Naive thymus-derived CD4-positive, alpha-beta T cell (primary cell): ENCODE results near the gene CCDC8. TPM values are rescaled to one million over a fixed set of nuclear protein-coding genes. Genes with fewer than 3 reads are reported as not detected.

Experiments used
- ATAC-seq: fragments of 150-1000 bp; cut with Tn5 transposase; 2 replicates; pipeline ENCODE4 v1.10.0; 2021; ENCODE audit warnings: mild to moderate bottlenecking, moderate library complexity
- CTCF ChIA-PET: fragments of 350-600 bp; sonication (Branson Sonifier 250); formaldehyde crosslinking; loops from one replicate; lab custom pipeline; 2021; ENCODE audit warnings: antibody characterized with exemption; lab: Charles Lee
- POLR2A ChIA-PET: fragments of 350-600 bp; sonication (Branson Sonifier 250); formaldehyde crosslinking; loops from one replicate; lab custom pipeline; 2021; ENCODE audit warnings: antibody characterized with exemption, inconsistent platforms; lab: Charles Lee
- DNase-seq, 9 donors: peaks; one replicate each; pipeline versions ENCODE4 v3.0.0 to v3.0.0-alpha.2; 2020 to 2022; ENCODE audit warnings: mixed read lengths in 1 of 9
- H3K27ac ChIP-seq: one replicate; pipeline ENCODE4 v1.7.0; 2013; ENCODE audit warnings: mild to moderate bottlenecking, low read depth, low read length, moderate library complexity
- H3K27me3 ChIP-seq, 2 donors: one replicate each; pipeline ENCODE4 v1.7.0; 2013; ENCODE audit warnings: low read length in 2 of 2, mild to moderate bottlenecking in 2 of 2, moderate library complexity in 2 of 2; ENCODE audit not compliant: control insufficient read depth in 2 of 2, insufficient read depth in 2 of 2
- H3K36me3 ChIP-seq, 3 experiments: 1 replicate in 2 of 3; 2 replicates in 1 of 3; pipeline ENCODE4 v1.7.0; 2013; ENCODE audit warnings: low read length in 3 of 3, mild to moderate bottlenecking in 3 of 3, moderate library complexity in 1 of 3; ENCODE audit not compliant: insufficient read depth in 3 of 3, control insufficient read depth in 2 of 3
- H3K4me1 ChIP-seq, 2 donors: one replicate each; pipeline ENCODE4 v1.7.0; 2013; ENCODE audit warnings: low read length in 2 of 2, mild to moderate bottlenecking in 2 of 2, moderate library complexity in 1 of 2; ENCODE audit not compliant: control insufficient read depth in 2 of 2, insufficient read depth in 2 of 2
- H3K4me3 ChIP-seq: 2 replicates; pipeline ENCODE4 v1.7.0; 2013; ENCODE audit warnings: mild to moderate bottlenecking, low read length
- H3K9me3 ChIP-seq, 3 experiments: 1 replicate in 2 of 3; 2 replicates in 1 of 3; pipeline ENCODE4 v1.7.0; 2013; ENCODE audit warnings: low read length in 3 of 3; ENCODE audit not compliant: control insufficient read depth in 2 of 3
- H3K27ac Mint-ChIP-seq, 9 donors: one replicate each; pipeline ENCODE4 v1.8.0; 2020 to 2022; ENCODE audit warnings: mixed read lengths in 9 of 9, mild to moderate bottlenecking in 8 of 9, moderate library complexity in 5 of 9, inconsistent platforms in 2 of 9
- H3K27me3 Mint-ChIP-seq, 5 donors: one replicate each; pipeline ENCODE4 v1.8.0; 2021 to 2022; ENCODE audit warnings: mixed read lengths in 5 of 5, mild to moderate bottlenecking in 1 of 5
- H3K36me3 Mint-ChIP-seq, 5 donors: one replicate each; pipeline ENCODE4 v1.8.0; 2020 to 2022; ENCODE audit warnings: mixed read lengths in 5 of 5, mild to moderate bottlenecking in 3 of 5, inconsistent platforms in 1 of 5
- H3K4me1 Mint-ChIP-seq, 7 donors: one replicate each; pipeline ENCODE4 v1.8.0; 2020 to 2022; ENCODE audit warnings: mixed read lengths in 7 of 7, mild to moderate bottlenecking in 3 of 7, inconsistent platforms in 1 of 7
- H3K4me3 Mint-ChIP-seq, 10 donors: one replicate each; pipeline ENCODE4 v1.8.0; 2020 to 2022; ENCODE audit warnings: mild to moderate bottlenecking in 10 of 10, mixed read lengths in 10 of 10, moderate library complexity in 6 of 10, inconsistent platforms in 2 of 10
- H3K9me3 Mint-ChIP-seq, 11 donors: one replicate each; pipeline ENCODE4 v1.8.0; 2020 to 2022; ENCODE audit warnings: mixed read lengths in 11 of 11, mild to moderate bottlenecking in 4 of 11, inconsistent platforms in 1 of 11, moderate library complexity in 1 of 11
- intact Hi-C, 2 donors: fragments of 100-400 bp; cut with micrococcal nuclease; formaldehyde crosslinking; loops; one replicate each; pipeline ENCODE4 v1.15.1; 2023
- polyA plus RNA-seq, 2 donors: library from polyadenylated mRNA; unstranded; fragments of 300-500 nt; fragmentation: Illumina TruSeq; gene quantifications; one replicate each; pipeline ENCODE4 v1.2.3, GENCODE V29; 2021
- total RNA-seq, 6 experiments: library from RNA in 5 of 6; stranded (reverse) in 5 of 6; gene quantifications; 1 replicate in 5 of 6; 2 replicates in 1 of 6; pipeline ENCODE4 v1.2.3 and lab custom pipeline; 2021 to 2026

The CCDC8 gene
- total and polyA plus RNA-seq, 7 experiments from 2014 or later = not detected

DNA sequence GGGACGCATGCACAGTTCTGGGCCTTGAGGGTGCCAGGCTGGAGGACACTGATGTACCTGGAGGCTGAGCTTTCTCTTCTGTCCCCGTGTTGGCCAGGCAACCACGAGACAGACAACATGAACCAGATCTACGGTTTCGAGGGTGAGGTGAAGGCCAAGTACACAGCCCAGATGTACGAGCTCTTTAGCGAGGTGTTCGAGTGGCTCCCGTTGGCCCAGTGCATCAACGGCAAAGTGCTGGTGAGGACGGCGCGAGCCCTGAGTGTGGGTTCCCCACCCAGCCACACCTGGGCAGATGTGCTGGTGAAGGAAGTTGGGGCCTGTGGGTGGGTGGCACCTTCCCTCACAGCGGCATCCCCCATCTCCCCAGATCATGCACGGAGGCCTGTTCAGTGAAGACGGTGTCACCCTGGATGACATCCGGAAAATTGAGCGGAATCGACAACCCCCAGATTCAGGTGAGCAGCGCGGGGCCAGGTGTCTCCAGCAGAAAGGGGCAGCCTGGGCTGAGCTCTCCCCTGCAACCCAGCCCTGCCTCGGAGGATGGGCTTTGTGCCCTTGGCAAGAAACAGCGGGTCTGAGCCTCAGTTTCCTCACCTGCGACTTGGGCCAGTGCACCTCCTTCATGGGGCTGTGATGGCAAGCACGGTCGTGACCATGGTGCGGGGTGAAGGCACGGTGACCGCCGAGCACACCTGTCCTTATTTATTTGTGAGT is 26.2 kb downstream of the CCDC8 start:
- POLR2A ChIA-PET = no interaction called here
- no peaks in the 10 kb centered on the region for H3K4me1 ChIP-seq
- no peak overlapping the region for H3K4me3 ChIP-seq
- Mint-ChIP-seq H3K4me1 (peaks cover 0 to 6% (median 0%) of the 10 kb centered on the region in 7 donors), H3K27me3 (no peaks in the 10 kb centered on the region), H3K36me3 (peaks cover 10 to 57% (median 22%) of the 10 kb centered on the region in 5 donors), H3K27ac (no peak overlapping the region), H3K9me3 (peaks cover 0 to 6% (median 0%) of the 10 kb centered on the region in 11 donors), H3K4me3 (no peak overlapping the region)
- no peaks in the 10 kb centered on the region for H3K27me3 ChIP-seq
- ATAC-seq (no peak), DNase-seq (no peak)
- peaks cover 0 to 92% (median 16%) of the 10 kb centered on the region in 3 experiments for H3K36me3 ChIP-seq
- H3K27ac ChIP-seq = no peak overlapping the region
- H3K9me3 ChIP-seq = no peaks in the 10 kb centered on the region
- CTCF ChIA-PET = no interaction called here
- intact Hi-C loops = no loop called here

GRCh38 chr19:46386151-46386550 is 27.2 kb downstream of the CCDC8 start:
- Mint-ChIP-seq H3K27ac (peak overlapping the region in 2 of 9 donors; percentile 23 to 70), H3K4me3 (no peak overlapping the region), H3K36me3 (peaks cover 12 to 61% (median 25%) of the 10 kb centered on the region in 5 donors), H3K9me3 (peaks cover 0 to 6% (median 0%) of the 10 kb centered on the region in 11 donors), H3K27me3 (no peaks in the 10 kb centered on the region), H3K4me1 (peaks cover 0 to 8% (median under 1%) of the 10 kb centered on the region in 7 donors)
- POLR2A ChIA-PET = no interaction called here
- intact Hi-C loops = no loop called here
- Histone ChIP-seq H3K27ac (no peak overlapping the region), H3K9me3 (no peaks in the 10 kb centered on the region), H3K4me3 (no peak overlapping the region), H3K4me1 (no peaks in the 10 kb centered on the region), H3K36me3 (peaks cover 0 to 92% (median 16%) of the 10 kb centered on the region in 3 experiments), H3K27me3 (no peaks in the 10 kb centered on the region)
- DNase-seq (no peak), ATAC-seq (no peak)
- CTCF ChIA-PET = interaction anchor here (0.7 kb wide), 1 partner anchor 14 kb away, joined by 3 read pairs; no protein-coding TSS in a partner anchor

GRCh38 chr19:46385636-46386035 is 27.7 kb downstream of the CCDC8 start:
- intact Hi-C loops = no loop called here
- CTCF ChIA-PET = no interaction called here
- no peaks in the 10 kb centered on the region for H3K27me3 ChIP-seq
- no peaks in the 10 kb centered on the region for H3K27me3 Mint-ChIP-seq
- no peaks in the 10 kb centered on the region for H3K9me3 ChIP-seq
- peaks cover 17 to 66% (median 30%) of the 10 kb centered on the region in 5 donors for H3K36me3 Mint-ChIP-seq
- no peak overlapping the region for H3K27ac ChIP-seq
- peaks cover 0 to 6% (median 0%) of the 10 kb centered on the region in 11 donors for H3K9me3 Mint-ChIP-seq
- DNase-seq (no peak), ATAC-seq (no peak)
- H3K27ac Mint-ChIP-seq = peak overlapping the region in 2 of 9 donors; percentile 23 to 70
- no peaks in the 10 kb centered on the region for H3K4me1 ChIP-seq
- peaks cover 0 to 92% (median 16%) of the 10 kb centered on the region in 3 experiments for H3K36me3 ChIP-seq
- H3K4me1 Mint-ChIP-seq = peaks cover under 1 to 8% (median 5%) of the 10 kb centered on the region in 7 donors
- POLR2A ChIA-PET = interaction anchor here (0.6 kb wide), 1 partner anchor 34 kb away, joined by 3 read pairs; no protein-coding TSS in a partner anchor
- no peak overlapping the region for H3K4me3 ChIP-seq
- no peak overlapping the region for H3K4me3 Mint-ChIP-seq

- H3K27ac ChIP-seq = no peak overlapping the region
- H3K4me3 ChIP-seq = no peak overlapping the region
- H3K9me3 ChIP-seq = no peaks in the 10 kb centered on the region
- no peak overlapping the region for H3K4me3 Mint-ChIP-seq
- no peaks in the 10 kb centered on the region for H3K4me1 ChIP-seq
- H3K27me3 ChIP-seq = no peaks in the 10 kb centered on the region
- ATAC-seq (no peak), DNase-seq (no peak)
- ChIA-PET CTCF (interaction anchor here (0.6 kb wide), 2 partner anchors 41 to 67 kb away, joined by 3 read pairs; no protein-coding TSS in a partner anchor), POLR2A (no interaction called here)
- no peak overlapping the region for H3K27ac Mint-ChIP-seq
- H3K36me3 ChIP-seq = peaks cover 0 to 91% (median 8%) of the 10 kb centered on the region in 3 experiments
- H3K27me3 Mint-ChIP-seq = no peaks in the 10 kb centered on the region
- peaks cover 2 to 12% (median 5%) of the 10 kb centered on the region in 7 donors for H3K4me1 Mint-ChIP-seq
- H3K36me3 Mint-ChIP-seq = peaks cover 14 to 70% (median 33%) of the 10 kb centered on the region in 5 donors
- H3K9me3 Mint-ChIP-seq = peaks cover 0 to 3% (median 0%) of the 10 kb centered on the region in 11 donors
- intact Hi-C loops = no loop called here
Measured at GRCh38 chr19:46384396-46384795, 29.0 kb downstream of the CCDC8 start.

DNA sequence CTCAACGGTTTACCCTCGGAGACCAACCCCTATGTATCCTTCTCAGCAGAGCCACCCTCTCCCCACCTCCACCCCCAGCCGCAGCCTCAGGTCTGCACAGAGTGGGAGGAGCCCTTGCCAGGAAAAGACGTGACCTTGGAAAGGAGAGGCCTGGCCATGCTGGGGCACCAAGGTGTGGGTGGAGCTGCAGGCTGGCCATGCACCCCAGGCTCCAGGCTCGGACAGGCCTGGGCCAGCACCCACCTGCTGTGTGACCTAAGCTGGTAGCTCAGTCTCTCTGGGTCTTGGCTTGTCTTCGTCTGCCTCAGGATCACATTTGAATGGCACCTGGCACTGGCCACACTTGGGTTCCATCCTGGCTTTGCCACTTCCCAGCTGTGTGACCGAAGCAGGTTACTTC is 29.5 kb downstream of the CCDC8 start:
- Histone ChIP-seq H3K36me3 (peaks cover 0 to 88% (median 8%) of the 10 kb centered on the region in 3 experiments), H3K9me3 (no peaks in the 10 kb centered on the region), H3K27ac (no peak overlapping the region), H3K4me3 (no peak overlapping the region), H3K4me1 (no peaks in the 10 kb centered on the region), H3K27me3 (no peaks in the 10 kb centered on the region)
- no peaks in the 10 kb centered on the region for H3K27me3 Mint-ChIP-seq
- H3K27ac Mint-ChIP-seq = no peak overlapping the region
- intact Hi-C loops = no loop called here
- no peak for DNase-seq
- H3K36me3 Mint-ChIP-seq = peaks cover 13 to 67% (median 29%) of the 10 kb centered on the region in 5 donors
- ChIA-PET POLR2A (no interaction called here), CTCF (interaction anchor here (0.6 kb wide), 1 partner anchor 42 kb away, joined by 3 read pairs; no protein-coding TSS in a partner anchor)
- no peak overlapping the region for H3K4me3 Mint-ChIP-seq
- H3K4me1 Mint-ChIP-seq = peaks cover 2 to 14% (median 5%) of the 10 kb centered on the region in 7 donors
- no peak for ATAC-seq
- H3K9me3 Mint-ChIP-seq = no peaks in the 10 kb centered on the region

- DNase-seq = no peak
Measured at GRCh38 chr19:46383171-46383815, 30.1 kb downstream of the CCDC8 start.

More at GRCh38 chr19:46383171-46383815, 30.1 kb downstream of the CCDC8 start:
- CTCF ChIA-PET = no interaction called here
- no peaks in the 10 kb centered on the region for H3K27me3 ChIP-seq
- no peak for ATAC-seq
- no peaks in the 10 kb centered on the region for H3K9me3 Mint-ChIP-seq
- intact Hi-C loops = no loop called here
- H3K4me3 ChIP-seq = no peak overlapping the region
- no peak overlapping the region for H3K27ac ChIP-seq
- POLR2A ChIA-PET = no interaction called here
- peaks cover 2 to 14% (median 5%) of the 10 kb centered on the region in 7 donors for H3K4me1 Mint-ChIP-seq
- no peaks in the 10 kb centered on the region for H3K9me3 ChIP-seq
- peaks cover 13 to 65% (median 29%) of the 10 kb centered on the region in 5 donors for H3K36me3 Mint-ChIP-seq
- H3K4me1 ChIP-seq = no peaks in the 10 kb centered on the region
- H3K27me3 Mint-ChIP-seq = no peaks in the 10 kb centered on the region
- H3K4me3 Mint-ChIP-seq = no peak overlapping the region
- no peak overlapping the region for H3K27ac Mint-ChIP-seq
- H3K36me3 ChIP-seq = peaks cover 0 to 82% (median 8%) of the 10 kb centered on the region in 3 experiments
